Choroid plexus epithelial cell (primary cell): ENCODE measurements around the gene ASTN2.

Experiments used
- DNase-seq: peaks from one replicate; pipeline ENCODE4 v3.0.0-alpha.2; 2010; ENCODE audit warnings: low read depth
- H3K4me3 ChIP-seq: 2 replicates; pipeline ENCODE4 v1.5.1; 2011; ENCODE audit warnings: low read depth, mild to moderate bottlenecking, control low read depth, low read length, moderate library complexity
- CTCF ChIP-seq: conservative IDR thresholded peaks from 2 replicates; pipeline ENCODE4 v1.5.1; 2011; ENCODE audit warnings: low read depth, mild to moderate bottlenecking, control low read depth, inconsistent platforms, low read length, moderate library complexity

ASTN2 gene

GRCh38 chr9:116635908-116636307 lies 778.9 kb downstream of the ASTN2 start:
- DNase-seq: no peak
- TF ChIP-seq CTCF: no peak
- H3K4me3 ChIP-seq: no peak overlapping the region

- peak; percentile 51 for DNase-seq
- H3K4me3 ChIP-seq: no peak overlapping the region
- TF ChIP-seq CTCF: no peak
These were observed 781.6 kb downstream of the ASTN2 start for GRCh38 chr9:116632990-116633838.

GRCh38 chr9:116629634-116630033 lies 785.2 kb downstream of the ASTN2 start:
- DNase-seq: no peak
- TF ChIP-seq CTCF: no peak
- no peak overlapping the region for H3K4me3 ChIP-seq

DNA sequence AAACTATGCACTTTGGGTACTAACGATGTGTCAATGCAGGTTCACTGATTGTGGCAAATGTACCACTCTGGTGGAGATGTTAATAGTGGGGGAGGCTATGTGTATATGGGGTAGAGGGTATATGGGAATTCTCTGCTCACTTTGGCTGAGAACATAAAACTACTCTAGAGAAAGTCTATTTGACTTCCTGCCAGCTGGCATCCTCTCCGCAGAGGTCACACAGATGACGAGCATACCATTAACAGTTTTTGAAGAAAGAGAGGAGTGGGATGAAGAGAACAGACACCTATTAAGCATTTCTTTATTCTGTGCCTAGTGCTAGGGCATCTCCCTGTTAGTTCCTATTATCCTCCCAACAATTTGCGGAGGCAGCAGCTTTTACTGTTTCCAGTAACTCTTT lies 786.1 kb downstream of the ASTN2 start:
- no peak for TF ChIP-seq CTCF
- no peak overlapping the region for H3K4me3 ChIP-seq
- peak; percentile 68 for DNase-seq

DNA sequence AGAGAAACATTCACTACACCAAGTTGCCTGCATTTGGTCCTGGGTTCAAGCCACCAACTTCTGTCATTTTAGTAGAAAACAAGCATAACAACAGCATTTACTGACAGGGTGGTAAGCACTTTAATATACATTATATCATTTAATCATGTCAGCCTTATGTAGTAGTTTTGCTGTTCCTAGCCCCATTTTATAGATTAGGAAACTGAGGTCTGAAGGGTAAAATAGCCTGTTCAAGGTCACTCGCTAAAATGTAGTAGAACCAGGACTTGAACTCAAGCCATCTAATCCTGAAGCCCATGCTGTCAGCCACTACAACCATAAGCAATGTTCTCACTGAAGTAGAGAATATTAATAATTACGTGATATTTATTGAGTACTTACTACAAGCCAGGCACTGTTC lies 787.4 kb downstream of the ASTN2 start:
- TF ChIP-seq CTCF: no peak
- no peak overlapping the region for H3K4me3 ChIP-seq
- no peak for DNase-seq

DNA sequence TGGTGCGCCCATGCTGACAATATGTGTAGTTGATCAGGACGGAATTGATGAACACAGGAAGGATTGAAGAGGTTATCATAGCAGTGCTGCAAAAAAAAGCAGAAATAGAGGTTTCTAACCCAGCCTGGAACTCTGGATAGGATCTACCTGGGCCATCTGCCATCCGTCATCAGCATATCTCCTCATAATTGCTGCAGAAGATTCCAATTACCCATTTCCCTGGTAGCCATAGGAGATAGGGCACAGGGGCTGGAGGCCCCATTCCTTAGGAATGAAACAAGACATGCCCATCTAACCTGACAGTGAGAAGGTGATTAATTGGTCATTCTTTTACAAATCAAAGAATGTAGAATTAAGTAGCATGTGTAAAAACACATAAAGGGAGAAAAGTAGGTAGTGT lies 788.1 kb downstream of the ASTN2 start:
- DNase-seq: no peak

More for the DNA sequence above, 788.1 kb downstream of the ASTN2 start:
- no peak overlapping the region for H3K4me3 ChIP-seq
- TF ChIP-seq CTCF: no peak
